ENCODE measurements around the gene FGD3.
A peak's percentile ranks its signal among the peaks of the same experiment; 100 is the strongest.

Gene FGD3

GRCh38 chr9:93041108-93041802, 93.9 kb downstream of the FGD3 start:
- TF ChIP-seq, protein P1, sequence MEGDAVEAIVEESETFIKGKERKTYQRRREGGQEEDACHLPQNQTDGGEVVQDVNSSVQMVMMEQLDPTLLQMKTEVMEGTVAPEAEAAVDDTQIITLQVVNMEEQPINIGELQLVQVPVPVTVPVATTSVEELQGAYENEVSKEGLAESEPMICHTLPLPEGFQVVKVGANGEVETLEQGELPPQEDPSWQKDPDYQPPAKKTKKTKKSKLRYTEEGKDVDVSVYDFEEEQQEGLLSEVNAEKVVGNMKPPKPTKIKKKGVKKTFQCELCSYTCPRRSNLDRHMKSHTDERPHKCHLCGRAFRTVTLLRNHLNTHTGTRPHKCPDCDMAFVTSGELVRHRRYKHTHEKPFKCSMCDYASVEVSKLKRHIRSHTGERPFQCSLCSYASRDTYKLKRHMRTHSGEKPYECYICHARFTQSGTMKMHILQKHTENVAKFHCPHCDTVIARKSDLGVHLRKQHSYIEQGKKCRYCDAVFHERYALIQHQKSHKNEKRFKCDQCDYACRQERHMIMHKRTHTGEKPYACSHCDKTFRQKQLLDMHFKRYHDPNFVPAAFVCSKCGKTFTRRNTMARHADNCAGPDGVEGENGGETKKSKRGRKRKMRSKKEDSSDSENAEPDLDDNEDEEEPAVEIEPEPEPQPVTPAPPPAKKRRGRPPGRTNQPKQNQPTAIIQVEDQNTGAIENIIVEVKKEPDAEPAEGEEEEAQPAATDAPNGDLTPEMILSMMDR (conservative IDR thresholded peaks at IDR 0.05; ENCODE audit: low read depth, low read length) = no peak
- peak; percentile 12 for DNase-seq (ENCODE audit: low read depth)
- no peak overlapping the region for H3K4me3 ChIP-seq (ENCODE audit: low read depth, low read length)

DNA sequence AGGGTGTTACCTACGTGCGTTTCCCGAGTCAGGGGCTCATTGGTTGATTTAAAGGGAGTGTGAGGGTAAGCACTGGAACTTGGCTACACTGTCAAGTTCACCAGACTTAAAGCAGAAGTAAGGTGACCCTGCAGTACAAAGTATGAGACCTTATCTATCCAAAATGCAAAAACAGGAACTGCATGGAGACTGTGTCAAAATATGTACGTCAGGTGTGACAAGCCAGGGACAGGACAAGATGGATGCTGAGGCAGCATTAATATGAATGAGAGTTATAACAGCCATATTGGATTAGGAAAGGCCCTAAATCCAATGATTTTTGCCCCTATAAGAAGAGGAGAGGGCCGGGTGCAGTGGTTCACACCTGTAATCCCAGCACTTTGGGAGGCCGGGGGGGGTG, 95.8 kb downstream of the FGD3 start:
- no peak for DNase-seq (ENCODE audit: low read depth)
- H3K4me3 ChIP-seq (ENCODE audit: low read depth, low read length) = no peak overlapping the region
- TF ChIP-seq, protein P1 (conservative IDR thresholded peaks at IDR 0.05; ENCODE audit: low read depth, low read length) = no peak

DNA sequence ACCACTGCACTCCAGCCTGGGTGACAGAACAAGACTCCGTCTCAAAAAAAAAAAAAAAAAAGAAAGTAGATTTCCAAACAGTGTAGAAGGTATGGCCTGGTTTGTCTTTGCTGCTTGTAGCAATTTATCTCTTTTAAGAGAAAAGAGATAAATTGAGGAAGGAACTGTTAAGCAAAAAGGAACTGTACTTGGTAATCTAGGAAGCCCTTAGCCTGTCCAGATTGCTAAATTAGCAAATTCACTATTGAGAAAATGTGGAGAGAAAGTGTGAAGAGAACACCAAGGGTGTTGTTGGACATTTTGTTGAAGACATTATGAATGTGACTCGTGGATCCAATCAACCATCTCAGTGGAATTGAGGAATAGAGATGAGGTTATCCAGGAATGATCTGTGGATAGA, 98.2 kb downstream of the FGD3 start:
- H3K4me3 ChIP-seq (ENCODE audit: low read depth, low read length) = no peak overlapping the region
- TF ChIP-seq, protein P1 (conservative IDR thresholded peaks at IDR 0.05; ENCODE audit: low read depth, low read length) = no peak
- DNase-seq (ENCODE audit: low read depth) = no peak

GRCh38 chr9:93048566-93049448, 101.5 kb downstream of the FGD3 start:
- TF ChIP-seq, protein P1 (conservative IDR thresholded peaks at IDR 0.05; ENCODE audit: low read depth, low read length) = no peak
- no peak overlapping the region for H3K4me3 ChIP-seq (ENCODE audit: low read depth, low read length)
- no peak for DNase-seq (ENCODE audit: low read depth)

DNA sequence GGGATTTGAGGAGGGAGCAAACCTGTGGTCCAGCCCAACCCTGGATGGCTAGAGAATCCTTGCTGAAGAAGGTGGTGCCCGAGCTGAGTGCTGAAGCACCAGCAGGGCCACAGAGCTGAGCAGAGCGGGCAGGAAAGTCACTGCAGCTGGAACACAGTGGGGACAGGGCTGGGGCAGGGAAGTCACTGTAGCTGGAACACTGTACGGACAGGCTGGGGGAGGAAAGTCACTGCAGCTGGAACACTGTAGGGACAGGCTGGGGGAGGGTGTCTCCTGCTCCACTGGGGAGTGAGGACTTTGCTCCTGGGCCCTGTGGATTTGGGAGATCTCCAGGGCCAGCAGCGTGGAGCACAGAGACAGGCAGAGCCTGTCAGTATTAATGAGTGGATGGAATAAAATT, 102.2 kb downstream of the FGD3 start:
- no peak for DNase-seq (ENCODE audit: low read depth)
- H3K4me3 ChIP-seq (ENCODE audit: low read depth, low read length) = no peak overlapping the region
- TF ChIP-seq, protein P1 (conservative IDR thresholded peaks at IDR 0.05; ENCODE audit: low read depth, low read length) = no peak

GRCh38 chr9:93050231-93050630, 102.9 kb downstream of the FGD3 start:
- TF ChIP-seq, protein P1 (conservative IDR thresholded peaks at IDR 0.05; ENCODE audit: low read depth, low read length) = no peak
- H3K4me3 ChIP-seq (ENCODE audit: low read depth, low read length) = no peak overlapping the region
- DNase-seq (ENCODE audit: low read depth) = no peak

Measured in choroid plexus epithelial cell (primary cell).